Karpas-422 (cell line): ENCODE measurements around the gene ERMARD. TPM values are rescaled to one million over a fixed set of nuclear protein-coding genes. Genes with fewer than 3 reads are reported as not detected.
A peak's percentile ranks its signal among the peaks of the same experiment; 100 is the strongest.
"Not testable (repeated sequence)": the region's sequence is repeated elsewhere in the genome, so short reads cannot be mapped to it uniquely, and the experiment has no call there.

Experiments
- DNase-seq: peaks from one replicate; pipeline ENCODE4 v3.0.0-alpha.2; 2015
- H2AFZ ChIP-seq: fragments of 200-600 bp; sonication (generic); 2 replicates; pipeline ENCODE4 v1.6.1; 2014; ENCODE audit warnings: antibody characterized with exemption, low read length, mixed read lengths
- H3K27ac ChIP-seq: fragments of 200-600 bp; sonication (generic); 2 replicates; pipeline ENCODE4 v1.5.1; 2014; ENCODE audit warnings: mild to moderate bottlenecking, low read length, moderate library complexity
- H3K27me3 ChIP-seq: fragments of 200-600 bp; sonication (generic); 2 replicates; pipeline ENCODE4 v1.6.1; 2014; ENCODE audit warnings: low read length, mixed read lengths
- H3K36me3 ChIP-seq: fragments of 200-600 bp; sonication (generic); 2 replicates; pipeline ENCODE4 v1.6.1; 2014; ENCODE audit warnings: low read length, mixed read lengths; ENCODE audit not compliant: insufficient read depth
- H3K4me1 ChIP-seq: fragments of 200-600 bp; sonication (generic); 2 replicates; pipeline ENCODE4 v1.6.1; 2014; ENCODE audit warnings: mild to moderate bottlenecking, low read length, mixed read lengths
- H3K4me2 ChIP-seq: fragments of 200-600 bp; sonication (generic); 2 replicates; pipeline ENCODE4 v1.6.1; 2014; ENCODE audit warnings: low read length, low read depth, mild to moderate bottlenecking; ENCODE audit not compliant: poor library complexity, severe bottlenecking
- H3K4me3 ChIP-seq: fragments of 200-600 bp; sonication (generic); 2 replicates; pipeline ENCODE4 v1.5.1; 2014; ENCODE audit warnings: mild to moderate bottlenecking, antibody characterized with exemption, low read length, mixed read lengths
- H3K79me2 ChIP-seq: fragments of 200-600 bp; sonication (generic); 2 replicates; pipeline ENCODE4 v1.6.1; 2014; ENCODE audit warnings: mild to moderate bottlenecking, low read length, mixed read lengths
- H3K9ac ChIP-seq: fragments of 200-600 bp; sonication (generic); 2 replicates; pipeline ENCODE4 v1.6.0; 2014; ENCODE audit warnings: low read length
- H3K9me2 ChIP-seq: fragments of 200-600 bp; sonication (generic), shearing (Covaris generic); replicated peaks from 2 replicates; pipeline ENCODE4 v1.6.0; 2014; ENCODE audit warnings: mild to moderate bottlenecking, low read length, moderate library complexity; ENCODE audit not compliant: insufficient read depth
- H3K9me3 ChIP-seq: fragments of 300-700, 200-600 bp; sonication (generic); 2 replicates; pipeline ENCODE4 v1.6.1; 2014; ENCODE audit warnings: low read length, mixed read lengths
- H4K20me1 ChIP-seq: fragments of 200-600 bp; sonication (generic); 2 replicates; pipeline ENCODE4 v1.6.1; 2014; ENCODE audit warnings: mild to moderate bottlenecking, antibody characterized with exemption, low read length, low read depth; ENCODE audit not compliant: insufficient read depth
- total RNA-seq: library from RNA; depleted of rRNA; stranded (reverse); fragments of >200 nt; shearing (Covaris generic); gene quantifications from 2 replicates; pipeline ENCODE4 v1.2.3, GENCODE V29; 2014; ENCODE audit warnings: low replicate concordance

Gene ERMARD
- total RNA-seq, 1 experiment from 2014 or later, result 38.5 TPM

- no peaks in the 10 kb centered on the region for H3K9me3 ChIP-seq
- no peak overlapping the region for H2AFZ ChIP-seq
- H3K9me2 ChIP-seq, result no peaks in the 10 kb centered on the region
- H3K4me3 ChIP-seq, result no peak overlapping the region
- no peak overlapping the region for H3K4me2 ChIP-seq
- DNase-seq, result no peak
- peaks cover 12% of the 10 kb centered on the region for H3K79me2 ChIP-seq
- no peak overlapping the region for H3K27ac ChIP-seq
- peaks cover 12% of the 10 kb centered on the region for H3K4me1 ChIP-seq
- H4K20me1 ChIP-seq, result no peaks in the 10 kb centered on the region; the same call in 1 of the 2 replicates
- no peaks in the 10 kb centered on the region for H3K27me3 ChIP-seq
- no peaks in the 10 kb centered on the region; the same call in 1 of the 2 replicates for H3K36me3 ChIP-seq
- no peak overlapping the region for H3K9ac ChIP-seq
These were observed 4.9 kb upstream of the ERMARD start for GRCh38 chr6:169746556-169746955.

- Histone ChIP-seq H3K4me1 (peaks cover 26% of the 10 kb centered on the region), H2AFZ (peak overlapping the region; percentile 61; the same call in 1 of the 2 replicates), H4K20me1 (no peaks in the 10 kb centered on the region; the same call in 1 of the 2 replicates), H3K27ac (peak overlapping the region; percentile 62), H3K9ac (peak overlapping the region; percentile 90), H3K9me3 (no peaks in the 10 kb centered on the region), H3K36me3 (peaks cover 3% of the 10 kb centered on the region), H3K79me2 (peaks cover 33% of the 10 kb centered on the region), H3K4me3 (peak overlapping the region; percentile 78), H3K9me2 (no peaks in the 10 kb centered on the region), H3K4me2 (peak overlapping the region; percentile 97), H3K27me3 (no peaks in the 10 kb centered on the region)
- peak; percentile 69 for DNase-seq
These were observed 727 bp downstream of the ERMARD start for GRCh38 chr6:169752074-169752623.

GRCh38 chr6:169755162-169755561 is 3.7 kb downstream of the ERMARD start:
- Histone ChIP-seq H3K4me3 (no peak overlapping the region), H3K27ac (no peak overlapping the region), H3K36me3 (peaks cover 15% of the 10 kb centered on the region; the same call in 1 of the 2 replicates), H2AFZ (no peak overlapping the region), H3K79me2 (peaks cover 32% of the 10 kb centered on the region), H3K9me2 (no peaks in the 10 kb centered on the region), H3K9ac (no peak overlapping the region), H3K4me2 (no peak overlapping the region), H3K9me3 (no peaks in the 10 kb centered on the region), H3K4me1 (peaks cover 21% of the 10 kb centered on the region), H4K20me1 (no peaks in the 10 kb centered on the region), H3K27me3 (no peaks in the 10 kb centered on the region)
- no peak for DNase-seq

GRCh38 chr6:169763308-169763707 is 11.9 kb downstream of the ERMARD start:
- Histone ChIP-seq H2AFZ (no peak overlapping the region), H3K9me3 (no peaks in the 10 kb centered on the region), H3K4me3 (no peak overlapping the region), H3K9me2 (no peaks in the 10 kb centered on the region), H3K27ac (no peak overlapping the region), H3K27me3 (no peaks in the 10 kb centered on the region), H3K4me1 (no peaks in the 10 kb centered on the region), H3K9ac (no peak overlapping the region), H3K36me3 (peaks cover 30% of the 10 kb centered on the region; the same call in 1 of the 2 replicates), H3K79me2 (no peaks in the 10 kb centered on the region), H4K20me1 (no peaks in the 10 kb centered on the region), H3K4me2 (no peak overlapping the region)
- no peak for DNase-seq

- no peaks in the 10 kb centered on the region for H3K9me3 ChIP-seq
- no peak overlapping the region for H3K4me2 ChIP-seq
- H3K27ac ChIP-seq, result no peak overlapping the region
- no peak overlapping the region for H3K9ac ChIP-seq
- no peak overlapping the region for H3K4me3 ChIP-seq
- no peaks in the 10 kb centered on the region for H4K20me1 ChIP-seq
- no peak for DNase-seq
- no peaks in the 10 kb centered on the region for H3K4me1 ChIP-seq
- H3K79me2 ChIP-seq, result no peaks in the 10 kb centered on the region
- H3K36me3 ChIP-seq, result peaks cover 26% of the 10 kb centered on the region; the same call in 1 of the 2 replicates
- no peaks in the 10 kb centered on the region for H3K9me2 ChIP-seq
- H3K27me3 ChIP-seq, result no peaks in the 10 kb centered on the region
- no peak overlapping the region for H2AFZ ChIP-seq
These were observed 12.5 kb downstream of the ERMARD start for GRCh38 chr6:169763881-169764280.

GRCh38 chr6:169765789-169766188 is 14.4 kb downstream of the ERMARD start:
- H3K79me2 ChIP-seq, H3K27ac ChIP-seq, H3K4me3 ChIP-seq, H3K9me2 ChIP-seq, H3K4me2 ChIP-seq, H3K9me3 ChIP-seq, H3K4me1 ChIP-seq, H4K20me1 ChIP-seq, H2AFZ ChIP-seq, DNase-seq, H3K9ac ChIP-seq, H3K27me3 ChIP-seq: not testable (repeated sequence)
- peaks cover 15% of the 10 kb centered on the region; the same call in 1 of the 2 replicates for H3K36me3 ChIP-seq

- no peaks in the 10 kb centered on the region for H4K20me1 ChIP-seq
- H3K9ac ChIP-seq, result no peak overlapping the region
- no peaks in the 10 kb centered on the region for H3K79me2 ChIP-seq
- no peak for DNase-seq
- H3K27ac ChIP-seq, result no peak overlapping the region
- no peaks in the 10 kb centered on the region for H3K27me3 ChIP-seq
- no peaks in the 10 kb centered on the region for H3K9me2 ChIP-seq
- no peak overlapping the region for H2AFZ ChIP-seq
- no peak overlapping the region for H3K4me2 ChIP-seq
- H3K4me3 ChIP-seq, result no peak overlapping the region
- H3K4me1 ChIP-seq, result no peaks in the 10 kb centered on the region
- H3K9me3 ChIP-seq, result no peaks in the 10 kb centered on the region
- H3K36me3 ChIP-seq, result peaks cover 10% of the 10 kb centered on the region; the same call in 1 of the 2 replicates
These were observed 14.8 kb downstream of the ERMARD start for GRCh38 chr6:169766232-169766631.

GRCh38 chr6:169766921-169767736 is 15.7 kb downstream of the ERMARD start:
- Histone ChIP-seq H3K79me2 (no peaks in the 10 kb centered on the region), H3K27ac (no peak overlapping the region), H3K9ac (no peak overlapping the region), H3K27me3 (no peaks in the 10 kb centered on the region), H4K20me1 (no peaks in the 10 kb centered on the region), H3K9me2 (no peaks in the 10 kb centered on the region), H3K4me1 (no peaks in the 10 kb centered on the region), H3K9me3 (no peaks in the 10 kb centered on the region), H3K4me2 (no peak overlapping the region), H3K36me3 (peaks cover 10% of the 10 kb centered on the region; the same call in 1 of the 2 replicates), H2AFZ (no peak overlapping the region), H3K4me3 (no peak overlapping the region)
- DNase-seq, result no peak
